Measurements from ENCODE around the gene NOTCH1. TPM values are rescaled to one million over a fixed set of nuclear protein-coding genes. Genes with fewer than 3 reads are reported as not detected.
"Not testable (repeated sequence)": the region's sequence is repeated elsewhere in the genome, so short reads cannot be mapped to it uniquely, and the experiment has no call there.

NOTCH1 gene
- total RNA-seq, 3 donors from 2014 or later = 59.0 to 101 (median 72.6) TPM

- Histone ChIP-seq H3K9me3 (no peaks in the 10 kb centered on the region), H3K4me1 (ENCODE audit: low read depth) (peaks cover 2% of the 10 kb centered on the region), H3K4me3 (no peak overlapping the region), H3K36me3 (ENCODE audit: low read depth) (no peaks in the 10 kb centered on the region)
- ATAC-seq (no peak), DNase-seq (no peak)
- intact Hi-C loops (cut with DNase I, micrococcal nuclease) = no loop called here
- TF ChIP-seq CTCF (IDR thresholded peaks at IDR 0.05) = no peak
Measured at GRCh38 chr9:136581614-136582447, 36.0 kb upstream of the NOTCH1 start.

- H3K4me1 ChIP-seq (ENCODE audit: low read depth); H3K9me3 ChIP-seq; ATAC-seq; H3K4me3 ChIP-seq; DNase-seq; H3K36me3 ChIP-seq (ENCODE audit: low read depth); intact Hi-C loops (cut with DNase I, micrococcal nuclease): not testable (repeated sequence)
Measured at GRCh38 chr9:136579650-136580219, 33.9 kb upstream of the NOTCH1 start.

- DNase-seq (no peak), ATAC-seq (peak; percentile 56)
- H3K9me3 ChIP-seq = no peaks in the 10 kb centered on the region
- intact Hi-C loops (cut with DNase I, micrococcal nuclease) = no loop called here
- H3K4me3 ChIP-seq = no peak overlapping the region
- TF ChIP-seq CTCF (IDR thresholded peaks at IDR 0.05) = no peak
- no peaks in the 10 kb centered on the region for H3K4me1 ChIP-seq (ENCODE audit: low read depth)
- H3K36me3 ChIP-seq (ENCODE audit: low read depth) = no peaks in the 10 kb centered on the region
Measured at GRCh38 chr9:136578915-136579649, 33.2 kb upstream of the NOTCH1 start.

- Histone ChIP-seq H3K4me1 (ENCODE audit: low read depth) (no peaks in the 10 kb centered on the region), H3K36me3 (ENCODE audit: low read depth) (no peaks in the 10 kb centered on the region), H3K4me3 (no peak overlapping the region), H3K9me3 (no peaks in the 10 kb centered on the region)
- TF ChIP-seq CTCF (IDR thresholded peaks at IDR 0.05) = no peak
- DNase-seq = no peak
- ATAC-seq = peak; percentile 19
- intact Hi-C loops (cut with DNase I, micrococcal nuclease) = no loop called here
Measured at GRCh38 chr9:136578626-136578914, 32.7 kb upstream of the NOTCH1 start.

GRCh38 chr9:136577941-136578625, 32.2 kb upstream of the NOTCH1 start:
- no peaks in the 10 kb centered on the region for H3K36me3 ChIP-seq (ENCODE audit: low read depth)
- H3K9me3 ChIP-seq = no peaks in the 10 kb centered on the region
- no peaks in the 10 kb centered on the region for H3K4me1 ChIP-seq (ENCODE audit: low read depth)
- ATAC-seq = no peak
- no peak overlapping the region for H3K4me3 ChIP-seq
- intact Hi-C loops (cut with DNase I, micrococcal nuclease) = no loop called here
- DNase-seq = no peak
- no peak for TF ChIP-seq CTCF (IDR thresholded peaks at IDR 0.05)

All from mucosa of descending colon (tissue), 3 donors.